MCF 10A (cell line): ENCODE results near the gene CPT1B. TPM values are rescaled to one million over a fixed set of nuclear protein-coding genes. Genes with fewer than 3 reads are reported as not detected.
A peak's percentile ranks its signal among the peaks of the same experiment; 100 is the strongest.

Experiments used
- BruUV-seq: library from RNA; stranded (reverse); fragments of 400-500 nt; replicated peaks from 2 replicates; lab custom pipeline; 2021; lab: Mats Ljungman, UMichigan
- CTCF ChIA-PET: fragments of 300-600 bp; sonication (Branson Sonifier 250); formaldehyde crosslinking; extraction: SDS; loops from one replicate; lab custom pipeline; 2021; ENCODE audit warnings: antibody characterized with exemption, inconsistent platforms; lab: Yijun Ruan, JAX
- POLR2A ChIA-PET: fragments of 300-600, 350-650 bp; sonication (Branson Sonifier 250); formaldehyde crosslinking; extraction: SDS; loops from one replicate; lab custom pipeline; 2020; ENCODE audit warnings: antibody characterized with exemption, inconsistent platforms; lab: Yijun Ruan, JAX
- DNase-seq: peaks from one replicate; pipeline ENCODE4 v3.0.0-alpha.2; 2018; ENCODE audit not compliant: unreplicated experiment
- H3K27ac Mint-ChIP-seq: one replicate; pipeline ENCODE4 v1.8.0; 2022; ENCODE audit warnings: mild to moderate bottlenecking, low read depth, mixed read lengths; ENCODE audit not compliant: unreplicated experiment
- H3K27me3 Mint-ChIP-seq: one replicate; pipeline ENCODE4 v1.8.0; 2022; ENCODE audit warnings: mixed read lengths; ENCODE audit not compliant: insufficient read depth, unreplicated experiment
- H3K36me3 Mint-ChIP-seq: one replicate; pipeline ENCODE4 v1.8.0; 2022; ENCODE audit warnings: mild to moderate bottlenecking, moderate library complexity, mixed read lengths; ENCODE audit not compliant: insufficient read depth, unreplicated experiment
- H3K4me1 Mint-ChIP-seq: one replicate; pipeline ENCODE4 v1.8.0; 2022; ENCODE audit warnings: mixed read lengths; ENCODE audit not compliant: insufficient read depth, unreplicated experiment
- H3K4me3 Mint-ChIP-seq: one replicate; pipeline ENCODE4 v1.8.0; 2022; ENCODE audit warnings: mild to moderate bottlenecking, moderate library complexity, mixed read lengths; ENCODE audit not compliant: unreplicated experiment
- H3K9me3 Mint-ChIP-seq: one replicate; pipeline ENCODE4 v1.8.0; 2022; ENCODE audit warnings: mixed read lengths; ENCODE audit not compliant: unreplicated experiment
- intact Hi-C: fragments of 100-400 bp; cut with micrococcal nuclease; formaldehyde crosslinking; loops from 2 replicates; pipeline ENCODE4 v1.14.1; 2022
- total RNA-seq: library from RNA; stranded (reverse); gene quantifications from 2 replicates; pipeline ENCODE4 v1.2.3, GENCODE V29; 2022
- TF ChIP-seq, protein P1 (sequence below): fragments of 200-600 bp; IDR thresholded peaks from one replicate; pipeline ENCODE4 v1.8.0; 2022; ENCODE audit warnings: antibody characterized with exemption, mild to moderate bottlenecking; ENCODE audit not compliant: unreplicated experiment

CPT1B gene
- total RNA-seq, 1 experiment from 2014 or later, result 52.2 TPM

DNA sequence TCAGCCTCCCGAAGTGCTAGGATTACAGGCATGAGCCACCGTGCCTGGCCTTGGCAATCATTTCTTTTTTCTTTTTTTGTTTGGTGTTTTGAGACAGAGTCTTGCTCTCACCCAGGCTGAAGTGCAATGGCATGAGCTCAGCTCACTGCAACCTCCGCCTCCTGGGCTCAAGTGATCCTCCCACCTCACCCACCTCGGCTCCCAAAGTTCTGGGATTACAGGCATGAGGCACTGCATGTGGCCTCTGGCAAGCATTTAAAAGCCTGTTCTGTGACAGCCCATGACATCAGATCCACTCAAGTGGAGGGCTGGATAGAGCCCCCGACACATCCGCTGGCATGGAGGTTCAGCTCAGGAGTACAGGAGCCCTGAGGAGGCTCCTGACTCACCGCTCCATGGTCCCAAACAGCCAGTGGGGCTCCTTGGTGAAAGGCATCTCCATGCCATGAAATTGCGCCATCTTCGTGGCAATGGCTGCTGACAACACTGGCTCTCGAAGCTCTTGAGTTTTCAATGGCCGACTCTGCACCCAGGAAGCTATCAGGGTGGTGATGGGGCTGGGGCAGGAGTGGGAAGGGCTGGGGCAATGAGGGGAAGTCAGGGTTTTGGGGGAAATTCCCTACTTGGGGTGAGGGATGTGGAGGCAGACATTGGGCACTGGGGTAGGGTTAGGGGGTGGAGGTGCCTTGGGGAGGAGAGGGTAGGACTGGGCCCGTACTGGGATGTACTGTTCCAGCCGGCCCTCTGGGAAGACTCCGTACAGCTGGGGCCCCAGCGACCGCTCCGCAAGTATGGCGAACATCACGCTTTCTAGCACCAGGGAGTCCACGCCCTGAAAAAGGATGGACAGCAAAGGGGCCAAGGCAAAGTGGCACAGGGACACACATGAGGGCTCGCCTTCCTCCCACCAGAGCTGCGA, 3.1 kb upstream of the CPT1B start:
- Mint-ChIP-seq H3K36me3 (peaks cover 14% of the 10 kb centered on the region), H3K27me3 (no peaks in the 10 kb centered on the region), H3K9me3 (no peaks in the 10 kb centered on the region), H3K27ac (no peak overlapping the region), H3K4me3 (peak overlapping the region; percentile 94), H3K4me1 (no peaks in the 10 kb centered on the region)
- TF ChIP-seq, protein P1, sequence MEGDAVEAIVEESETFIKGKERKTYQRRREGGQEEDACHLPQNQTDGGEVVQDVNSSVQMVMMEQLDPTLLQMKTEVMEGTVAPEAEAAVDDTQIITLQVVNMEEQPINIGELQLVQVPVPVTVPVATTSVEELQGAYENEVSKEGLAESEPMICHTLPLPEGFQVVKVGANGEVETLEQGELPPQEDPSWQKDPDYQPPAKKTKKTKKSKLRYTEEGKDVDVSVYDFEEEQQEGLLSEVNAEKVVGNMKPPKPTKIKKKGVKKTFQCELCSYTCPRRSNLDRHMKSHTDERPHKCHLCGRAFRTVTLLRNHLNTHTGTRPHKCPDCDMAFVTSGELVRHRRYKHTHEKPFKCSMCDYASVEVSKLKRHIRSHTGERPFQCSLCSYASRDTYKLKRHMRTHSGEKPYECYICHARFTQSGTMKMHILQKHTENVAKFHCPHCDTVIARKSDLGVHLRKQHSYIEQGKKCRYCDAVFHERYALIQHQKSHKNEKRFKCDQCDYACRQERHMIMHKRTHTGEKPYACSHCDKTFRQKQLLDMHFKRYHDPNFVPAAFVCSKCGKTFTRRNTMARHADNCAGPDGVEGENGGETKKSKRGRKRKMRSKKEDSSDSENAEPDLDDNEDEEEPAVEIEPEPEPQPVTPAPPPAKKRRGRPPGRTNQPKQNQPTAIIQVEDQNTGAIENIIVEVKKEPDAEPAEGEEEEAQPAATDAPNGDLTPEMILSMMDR, result no peak
- intact Hi-C loops, result loop anchor here (5.0 kb wide), 1 partner anchor 54 kb away; the partner anchor contains the start of gene SCO2
- no peak for DNase-seq
- TSS peak; percentile 43 for BruUV-seq
- ChIA-PET CTCF (interaction anchor here (0.6 to 1.8 kb wide), 6 partner anchors 12 to 84 kb away, joined by 3 to 5 read pairs (median 3); partner anchors contain the start of gene SYCE3), POLR2A (interaction anchor here (0.7 to 4.8 kb wide), 9 partner anchors 11 to 73 kb away, joined by 3 to 51 read pairs (median 10); partner anchors contain the start of genes ARSA, LMF2, NCAPH2 and SCO2)

DNA sequence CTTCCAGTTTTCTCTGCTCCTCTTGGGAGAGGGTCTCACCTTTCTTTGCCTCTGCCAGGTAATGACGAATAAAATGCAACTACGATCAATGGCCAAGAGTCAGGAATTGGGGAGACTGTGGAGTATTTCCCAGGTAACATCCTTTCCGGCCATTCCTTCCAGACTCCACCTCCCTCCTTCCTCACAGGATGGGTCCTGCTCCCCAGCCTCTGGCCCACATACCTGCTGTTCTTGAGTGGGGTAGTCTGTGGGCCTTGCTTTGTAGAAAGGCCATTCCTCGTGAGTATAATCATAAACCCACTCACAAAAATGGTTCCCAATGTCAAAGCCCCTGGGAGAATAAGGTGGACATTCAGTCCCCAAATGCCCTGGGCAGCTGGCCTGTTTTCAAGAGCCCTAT, 1.5 kb upstream of the CPT1B start:
- no peak for DNase-seq
- ChIA-PET POLR2A (interaction anchor here (1.3 to 4.8 kb wide), 2 partner anchors 14 to 39 kb away, joined by 9 to 51 read pairs; no protein-coding TSS in a partner anchor), CTCF (interaction anchor here (1.5 kb wide), 1 partner anchor 14 kb away, joined by 3 read pairs; no protein-coding TSS in a partner anchor)
- H3K4me1 Mint-ChIP-seq, result no peaks in the 10 kb centered on the region
- no peaks in the 10 kb centered on the region for H3K9me3 Mint-ChIP-seq
- TF ChIP-seq, protein P1, result no peak
- no TSS peak for BruUV-seq
- intact Hi-C loops, result loop anchor here (5.0 kb wide), 1 partner anchor 52 kb away; the partner anchor contains the start of gene SCO2
- no peak overlapping the region for H3K4me3 Mint-ChIP-seq
- no peaks in the 10 kb centered on the region for H3K27me3 Mint-ChIP-seq
- peaks cover 14% of the 10 kb centered on the region for H3K36me3 Mint-ChIP-seq
- H3K27ac Mint-ChIP-seq, result no peak overlapping the region

DNA sequence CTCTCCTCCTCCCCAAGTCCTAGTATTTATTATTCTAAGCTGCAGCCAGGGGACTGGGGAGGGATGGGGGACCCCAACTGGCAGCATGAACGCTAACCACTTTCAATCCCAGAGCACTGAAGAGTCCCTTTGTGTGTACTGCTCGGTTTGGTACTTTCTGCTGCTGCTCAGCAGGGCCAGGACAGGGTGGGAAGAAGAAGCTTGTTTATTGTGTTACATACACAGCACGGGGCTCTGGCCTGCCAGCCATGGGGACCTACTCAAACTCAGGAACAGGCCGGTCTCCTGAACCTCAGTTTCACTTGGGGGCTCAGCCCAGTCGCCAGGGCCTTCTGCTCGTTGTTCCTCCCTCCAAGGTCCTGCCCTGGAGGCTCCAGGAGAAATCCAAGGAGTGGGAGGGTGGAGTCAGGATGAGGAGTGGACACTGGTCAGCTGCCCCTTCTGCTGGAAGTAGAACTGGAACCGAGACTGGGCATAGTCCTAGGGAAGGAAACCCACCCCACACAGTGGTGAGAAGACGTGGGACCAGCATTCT, 616 bp upstream of the CPT1B start:
- H3K9me3 Mint-ChIP-seq, result no peaks in the 10 kb centered on the region
- no TSS peak for BruUV-seq
- no peaks in the 10 kb centered on the region for H3K27me3 Mint-ChIP-seq
- intact Hi-C loops, result no loop called here
- no peak for DNase-seq
- ChIA-PET POLR2A (interaction anchor here (1.1 to 1.3 kb wide), 2 partner anchors 13 to 40 kb away, joined by 3 to 9 read pairs; no protein-coding TSS in a partner anchor), CTCF (interaction anchor here (0.5 to 1.5 kb wide), 4 partner anchors 13 to 34 kb away, joined by 3 to 6 read pairs (median 4); partner anchors contain the start of gene SYCE3)
- H3K4me3 Mint-ChIP-seq, result no peak overlapping the region
- H3K36me3 Mint-ChIP-seq, result peaks cover 22% of the 10 kb centered on the region
- H3K27ac Mint-ChIP-seq, result no peak overlapping the region
- TF ChIP-seq, protein P1, result no peak
- no peaks in the 10 kb centered on the region for H3K4me1 Mint-ChIP-seq

DNA sequence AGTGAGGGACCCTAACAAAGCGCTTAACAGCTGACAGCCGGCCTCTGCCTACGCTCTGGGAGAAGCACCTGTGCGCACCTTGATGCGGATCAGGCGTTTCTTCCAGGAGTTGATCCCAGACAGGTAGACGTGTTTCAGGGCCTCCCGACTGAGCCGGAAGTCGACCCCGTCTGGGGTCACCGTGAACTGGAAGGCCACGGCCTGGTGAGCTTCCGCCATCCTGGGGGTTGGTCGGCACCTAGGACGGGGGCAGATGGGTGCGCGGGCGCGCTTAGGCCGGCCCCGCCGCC, 585 bp downstream of the CPT1B start:
- ChIA-PET CTCF (no interaction called here), POLR2A (no interaction called here)
- Mint-ChIP-seq H3K27ac (no peak overlapping the region), H3K4me3 (no peak overlapping the region), H3K9me3 (no peaks in the 10 kb centered on the region), H3K36me3 (peaks cover 30% of the 10 kb centered on the region), H3K4me1 (no peaks in the 10 kb centered on the region), H3K27me3 (no peaks in the 10 kb centered on the region)
- TF ChIP-seq, protein P1, result no peak
- intact Hi-C loops, result no loop called here
- BruUV-seq, result no TSS peak
- no peak for DNase-seq
